OCI-LY7 (cell line): ENCODE data around the gene SNAP91.

ENCODE experiments used
- EZH2phosphoT487 ChIP-seq: fragments of 200-600 bp; sonication (generic); IDR thresholded peaks from 2 replicates; pipeline ENCODE4 v1.6.1; 2018; ENCODE audit warnings: low read depth, borderline replicate concordance, mild to moderate bottlenecking, mixed run types, antibody characterized with exemption, low read length, moderate library complexity, mixed read lengths
- TF ChIP-seq, protein P1 (sequence below): fragments of 200-600 bp; sonication (generic); conservative IDR thresholded peaks from 2 replicates; pipeline ENCODE4 v1.5.1; 2014; ENCODE audit warnings: mild to moderate bottlenecking, antibody characterized with exemption, low read length, moderate library complexity, mixed read lengths

DNA sequence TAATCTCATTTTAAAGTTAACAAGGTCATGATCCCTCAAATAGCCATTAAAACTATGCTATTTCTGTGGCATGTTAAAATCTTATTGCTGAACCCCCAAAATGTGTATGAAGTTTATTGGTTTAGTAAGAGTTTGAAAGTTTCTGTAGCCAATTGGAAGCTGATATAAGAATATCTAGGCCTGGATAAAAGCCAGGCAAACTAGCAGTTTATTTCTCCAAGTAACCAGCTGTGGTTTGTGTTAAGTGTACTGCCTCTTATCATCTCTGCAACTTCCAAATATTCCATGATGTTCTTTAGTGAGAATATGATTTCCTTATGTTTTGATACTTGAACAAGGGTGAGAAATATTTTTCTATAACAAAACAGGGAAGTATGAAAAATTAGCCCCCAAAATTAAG is 119.8 kb downstream of the SNAP91 start:
- TF ChIP-seq, protein P1, sequence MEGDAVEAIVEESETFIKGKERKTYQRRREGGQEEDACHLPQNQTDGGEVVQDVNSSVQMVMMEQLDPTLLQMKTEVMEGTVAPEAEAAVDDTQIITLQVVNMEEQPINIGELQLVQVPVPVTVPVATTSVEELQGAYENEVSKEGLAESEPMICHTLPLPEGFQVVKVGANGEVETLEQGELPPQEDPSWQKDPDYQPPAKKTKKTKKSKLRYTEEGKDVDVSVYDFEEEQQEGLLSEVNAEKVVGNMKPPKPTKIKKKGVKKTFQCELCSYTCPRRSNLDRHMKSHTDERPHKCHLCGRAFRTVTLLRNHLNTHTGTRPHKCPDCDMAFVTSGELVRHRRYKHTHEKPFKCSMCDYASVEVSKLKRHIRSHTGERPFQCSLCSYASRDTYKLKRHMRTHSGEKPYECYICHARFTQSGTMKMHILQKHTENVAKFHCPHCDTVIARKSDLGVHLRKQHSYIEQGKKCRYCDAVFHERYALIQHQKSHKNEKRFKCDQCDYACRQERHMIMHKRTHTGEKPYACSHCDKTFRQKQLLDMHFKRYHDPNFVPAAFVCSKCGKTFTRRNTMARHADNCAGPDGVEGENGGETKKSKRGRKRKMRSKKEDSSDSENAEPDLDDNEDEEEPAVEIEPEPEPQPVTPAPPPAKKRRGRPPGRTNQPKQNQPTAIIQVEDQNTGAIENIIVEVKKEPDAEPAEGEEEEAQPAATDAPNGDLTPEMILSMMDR = no peak
- no peak for TF ChIP-seq EZH2phosphoT487
